Measurements from ENCODE around the gene PTPRF.
"Not testable (repeated sequence)": the region's sequence is repeated elsewhere in the genome, so short reads cannot be mapped to it uniquely, and the experiment has no call there.

PTPRF gene

DNA sequence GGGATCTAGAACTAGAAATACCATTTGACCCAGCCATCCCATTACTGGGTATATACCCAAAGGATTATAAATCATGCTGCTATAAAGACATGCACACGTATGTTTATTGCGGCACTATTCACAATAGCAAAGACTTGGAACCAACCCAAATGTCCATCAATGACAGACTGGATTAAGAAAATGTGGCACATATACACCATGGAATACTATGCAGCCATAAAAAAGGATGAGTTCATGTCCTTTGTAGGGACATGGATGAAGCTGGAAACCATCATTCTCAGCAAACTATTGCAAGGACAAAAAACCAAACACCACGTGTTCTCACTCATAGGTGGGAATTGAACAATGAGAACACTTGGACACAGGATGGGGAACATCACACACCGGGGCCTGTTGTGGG, 107.7 kb downstream of the PTPRF start:
- not testable (repeated sequence) for DNase-seq

DNA sequence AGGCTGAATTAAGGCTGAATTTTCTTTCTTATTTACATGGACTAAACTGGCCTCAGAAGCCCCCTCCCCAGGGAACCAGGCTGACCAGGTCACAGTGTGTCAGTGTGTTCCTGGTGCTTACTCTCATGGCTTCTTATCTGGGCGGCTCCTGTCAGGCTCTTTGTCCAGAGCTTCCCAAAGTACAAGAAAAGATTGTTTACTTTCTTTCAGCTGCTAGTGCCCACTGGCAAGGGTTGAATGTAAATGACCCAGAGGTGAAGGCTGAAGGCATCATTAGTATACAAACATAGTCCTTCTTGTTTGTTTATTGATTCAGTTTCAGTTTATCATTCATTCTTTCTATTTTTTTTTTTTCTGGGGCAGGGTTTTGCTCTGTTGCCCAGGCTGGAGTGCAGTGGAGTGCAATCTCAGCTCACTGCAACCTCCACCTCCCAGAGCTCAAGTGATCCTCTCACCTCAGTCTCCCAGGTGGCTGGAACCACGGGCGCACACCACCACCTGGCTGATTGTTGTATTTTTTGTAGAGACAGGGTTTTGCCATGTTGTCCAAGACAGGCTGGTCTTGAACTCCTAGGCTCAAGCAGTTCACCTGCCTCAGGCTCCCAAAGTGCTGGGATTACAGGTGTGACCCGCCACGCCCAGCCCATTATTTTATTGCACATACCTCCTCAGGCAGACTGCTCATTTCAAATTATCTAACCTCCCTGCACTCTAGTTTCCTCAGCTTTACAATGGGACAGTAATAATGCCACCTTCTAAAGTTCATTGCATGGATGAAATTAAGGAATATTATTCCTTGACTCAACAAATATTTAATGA, 109.5 kb downstream of the PTPRF start:
- no peak for DNase-seq

DNA sequence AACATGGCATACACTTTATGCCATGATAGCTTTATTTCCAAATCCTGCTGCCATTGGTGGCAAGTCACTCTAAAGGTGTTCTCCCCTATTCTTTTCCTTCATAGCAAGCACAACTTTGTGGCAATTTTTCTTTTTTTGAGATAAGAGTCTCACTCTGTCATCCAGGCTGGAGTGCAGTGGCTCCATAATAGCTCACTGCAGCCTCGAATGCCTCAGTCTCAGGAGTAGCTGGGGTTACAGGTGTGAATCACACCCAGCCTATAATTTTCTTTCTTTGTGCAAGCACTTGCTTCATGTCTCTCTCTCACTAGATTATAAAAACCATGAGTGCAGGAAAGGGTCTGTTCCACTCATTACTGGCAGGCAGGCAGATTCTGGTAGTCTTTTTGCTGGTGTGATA, 113.9 kb downstream of the PTPRF start:
- no peak for DNase-seq

DNA sequence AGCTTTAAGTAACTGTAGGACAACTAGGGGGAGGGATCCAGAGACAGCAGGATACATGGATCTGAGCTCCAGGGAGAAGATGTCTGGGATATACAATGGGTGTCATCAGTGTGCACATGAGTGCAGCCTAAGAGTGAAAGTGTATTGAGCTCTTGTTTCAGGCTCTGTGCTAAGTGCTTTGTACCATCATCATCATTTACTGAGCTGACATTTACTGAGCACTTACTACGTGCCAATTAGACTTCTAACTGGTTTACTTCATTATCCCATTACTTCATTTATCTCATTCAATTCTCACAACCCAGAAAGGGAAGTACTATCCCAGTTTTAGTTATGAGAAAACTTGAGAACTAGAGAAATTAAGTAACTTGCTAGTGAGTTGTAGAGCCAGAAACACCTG, 114.8 kb downstream of the PTPRF start:
- no peak for DNase-seq

DNA sequence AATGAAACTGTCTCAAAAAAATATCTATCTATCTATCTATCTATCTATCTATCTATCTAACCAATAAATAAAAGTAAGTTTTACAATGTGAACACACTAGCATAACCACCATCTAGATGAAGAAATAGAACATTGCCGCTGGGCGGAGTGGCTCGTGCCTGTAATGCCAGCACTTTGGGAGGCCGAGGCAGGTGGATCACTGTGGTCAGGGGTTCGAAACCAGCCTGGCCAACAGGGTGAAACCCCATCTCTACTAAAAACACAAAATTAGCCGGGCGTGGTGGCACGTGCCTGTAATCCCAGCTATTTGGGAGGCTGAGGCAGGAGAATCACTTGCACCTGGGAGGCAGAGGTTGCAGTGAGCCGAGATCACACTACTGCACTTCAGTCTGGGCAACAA, 116.6 kb downstream of the PTPRF start:
- DNase-seq, result not testable (repeated sequence)

DNA sequence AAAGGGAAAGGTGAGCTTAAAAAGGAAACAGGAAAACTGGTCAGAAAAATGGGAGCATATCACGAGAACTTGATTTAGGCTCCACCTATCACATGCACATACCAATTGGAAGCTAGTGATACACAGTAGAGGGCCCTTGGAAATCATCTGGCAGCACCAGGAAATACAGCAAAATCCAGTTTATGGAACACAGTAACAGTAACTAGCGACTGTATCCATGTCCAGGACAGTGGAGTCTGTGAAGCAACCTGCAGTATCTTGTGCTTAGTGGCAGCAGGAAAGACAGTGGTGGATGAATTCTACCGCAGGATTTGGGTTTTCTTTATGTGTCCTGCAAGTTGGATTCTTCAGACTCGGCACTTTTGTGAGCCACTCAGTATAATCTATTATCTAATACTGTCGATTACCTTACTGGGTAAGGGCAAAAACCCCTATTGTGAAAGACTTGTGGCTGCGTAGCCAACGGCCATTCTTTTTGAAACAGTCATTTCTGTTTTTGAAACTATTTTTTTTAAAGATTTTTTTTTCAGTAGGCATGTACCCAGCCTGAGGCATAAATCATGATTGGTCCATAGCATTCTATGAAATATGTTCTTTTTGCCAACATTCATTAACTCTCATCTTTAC, 117.7 kb downstream of the PTPRF start:
- DNase-seq, result no peak

DNA sequence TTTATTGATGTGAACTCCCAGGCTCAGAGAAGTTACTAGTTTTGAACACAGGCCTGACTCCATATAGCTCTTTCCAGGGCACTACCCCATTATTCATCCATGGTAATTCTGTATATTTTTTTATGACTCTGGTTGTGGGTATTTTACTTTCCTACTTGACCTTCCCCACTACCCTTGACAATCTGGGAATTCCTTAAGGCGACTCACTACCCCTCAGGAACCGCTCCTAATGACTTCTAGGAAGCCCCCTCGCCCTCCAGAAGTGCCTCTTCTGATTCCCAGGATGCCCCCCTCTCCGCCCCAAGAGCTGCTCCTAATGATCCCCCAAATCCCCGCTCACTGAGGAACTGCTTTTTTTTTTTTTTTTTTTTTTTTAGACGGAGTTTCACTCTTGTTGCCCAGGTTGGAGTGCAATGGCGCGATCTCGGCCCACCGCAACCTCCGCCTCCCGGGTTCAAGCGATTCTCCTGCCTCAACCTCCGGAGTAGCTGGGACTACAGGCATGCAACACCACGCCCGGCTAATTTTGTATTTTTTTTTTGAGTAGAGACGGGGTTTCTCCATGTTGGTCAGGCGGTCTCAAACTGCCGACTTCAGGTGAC, 118.3 kb downstream of the PTPRF start:
- no peak for DNase-seq

DNA sequence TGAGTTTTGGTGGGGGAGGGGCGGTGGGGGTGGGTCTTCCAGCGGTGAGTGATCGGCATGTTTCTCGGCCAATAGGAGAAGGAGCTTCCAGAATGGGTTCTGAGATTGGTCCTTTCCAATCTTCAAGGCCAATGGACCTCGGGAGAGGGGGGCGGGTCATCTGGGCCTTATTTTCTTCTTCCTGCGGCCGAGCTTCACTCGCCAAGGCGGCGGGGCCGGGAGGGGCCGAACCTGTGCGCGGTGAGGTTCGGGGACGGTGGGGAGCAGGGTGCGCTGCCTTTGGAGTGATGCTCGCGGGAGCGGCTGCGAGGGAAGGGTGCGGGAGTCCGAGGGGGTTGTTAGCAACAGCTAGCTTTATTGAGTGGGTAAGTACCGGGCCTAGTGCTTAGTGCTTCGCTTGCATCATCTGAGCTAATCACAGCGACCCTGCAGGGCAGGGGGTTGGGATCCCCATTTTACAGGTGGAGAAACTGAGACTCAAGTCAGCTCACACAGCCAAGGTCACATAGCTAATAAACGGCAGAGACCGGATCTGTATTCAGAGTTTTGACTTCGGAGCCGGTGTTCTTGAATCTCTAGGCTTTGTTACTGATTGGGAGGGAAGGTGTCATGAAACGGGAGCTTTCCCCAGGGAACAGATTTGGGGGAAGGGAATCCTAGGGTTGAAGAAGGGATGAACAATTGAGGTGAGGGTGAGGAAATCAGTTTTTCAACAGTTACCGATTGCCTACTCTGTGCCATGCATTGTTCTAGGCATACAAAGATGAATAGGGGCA, 119.8 kb downstream of the PTPRF start:
- peak; percentile 99 for DNase-seq

DNA sequence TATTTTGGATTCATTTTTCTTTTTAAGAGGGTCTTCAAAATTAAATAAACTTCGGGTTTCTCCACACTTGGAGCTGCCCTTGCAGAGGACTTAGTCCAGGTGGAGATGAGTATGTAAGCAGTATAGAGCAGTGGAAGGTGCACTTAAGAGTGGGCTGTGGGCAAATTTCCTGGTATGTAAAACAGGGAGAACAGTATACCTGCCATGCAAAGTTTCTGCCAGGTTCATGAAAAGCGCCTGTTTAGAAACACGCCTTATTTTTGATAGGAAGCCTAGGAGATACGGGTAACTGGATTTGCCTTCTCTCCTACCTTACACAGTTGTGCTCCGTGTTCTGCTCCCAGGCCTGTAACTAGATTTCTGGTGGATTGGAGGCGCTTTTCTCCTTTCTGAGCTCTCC, 120.5 kb downstream of the PTPRF start:
- DNase-seq, result no peak

DNA sequence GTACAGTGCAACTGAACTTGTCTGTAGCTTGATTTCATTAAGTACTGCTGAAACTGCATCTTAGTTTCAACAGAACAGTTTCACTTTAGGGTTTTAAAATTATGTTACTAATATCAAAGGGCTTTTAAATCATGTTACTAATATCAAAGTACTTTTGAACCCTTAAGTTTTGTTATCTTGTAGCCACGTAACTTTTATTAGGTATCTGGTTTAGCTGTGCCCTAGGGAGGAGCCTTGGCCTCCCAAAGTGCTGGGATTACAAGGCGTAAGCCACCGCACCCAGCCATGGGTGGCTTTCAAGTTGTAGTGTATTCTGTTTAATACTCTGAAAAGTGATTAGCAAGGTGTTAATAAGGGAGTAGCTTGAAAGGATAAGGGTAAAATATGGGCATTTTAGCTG, 121.2 kb downstream of the PTPRF start:
- DNase-seq, result no peak

DNA sequence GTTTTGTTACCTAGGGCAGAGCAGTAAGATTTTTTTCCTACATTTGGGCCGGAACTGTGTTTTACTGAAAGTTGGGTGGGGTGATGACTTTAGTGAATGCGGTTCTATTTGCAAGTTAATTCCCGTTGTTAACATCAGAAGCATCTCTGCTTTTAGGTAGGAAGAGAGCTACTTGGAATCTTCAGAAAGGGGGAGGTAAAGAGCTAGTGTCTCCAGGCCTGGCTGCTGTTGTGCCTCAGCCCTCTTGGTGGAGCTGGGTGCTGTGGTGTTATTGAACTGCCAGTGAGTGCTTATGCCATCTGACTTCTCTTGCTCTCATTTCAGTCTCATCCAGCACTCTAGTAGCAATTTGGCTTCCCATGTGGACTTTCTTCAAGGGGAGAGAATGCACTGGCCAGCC, 122.7 kb downstream of the PTPRF start:
- peak; percentile 31 for DNase-seq

DNA sequence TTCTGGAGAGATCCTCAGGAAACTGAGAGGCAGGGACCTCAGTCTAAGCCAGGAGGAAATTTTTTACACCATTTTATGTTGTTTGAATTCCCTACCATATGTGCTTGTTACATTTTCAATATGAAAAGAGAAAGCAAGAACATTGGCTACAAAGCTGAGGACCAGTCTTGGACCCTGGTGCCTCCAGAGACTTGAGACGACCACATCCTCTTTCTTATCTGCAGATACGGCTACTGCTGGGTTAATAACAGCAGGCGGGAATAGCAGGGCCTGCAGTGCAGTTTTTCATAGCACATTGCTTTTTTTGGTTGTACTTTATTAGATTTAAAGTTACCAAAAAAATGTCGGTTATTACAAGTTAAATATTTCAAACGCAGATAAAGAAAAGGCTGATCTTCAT, 123.2 kb downstream of the PTPRF start:
- no peak for DNase-seq

DNA sequence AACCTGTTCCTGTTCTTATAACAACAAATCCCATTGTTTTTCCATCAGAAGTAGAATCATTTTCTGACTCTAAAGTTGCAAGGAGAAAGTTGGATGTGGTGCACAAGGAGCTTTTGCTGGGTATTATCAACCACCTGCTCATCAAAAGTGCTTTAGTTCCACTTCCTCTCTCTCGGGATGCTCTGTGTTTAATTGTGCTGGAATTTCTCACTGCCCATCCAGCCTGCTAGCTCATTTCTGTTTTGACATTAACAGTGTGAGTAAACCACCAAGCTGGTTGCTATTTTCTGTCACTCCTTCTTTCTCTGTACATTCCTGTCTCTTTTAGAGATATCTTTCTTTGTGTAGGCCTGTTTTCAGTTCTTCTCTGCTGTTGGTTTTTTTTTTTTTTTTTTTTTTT, 125.3 kb downstream of the PTPRF start:
- no peak for DNase-seq

DNA sequence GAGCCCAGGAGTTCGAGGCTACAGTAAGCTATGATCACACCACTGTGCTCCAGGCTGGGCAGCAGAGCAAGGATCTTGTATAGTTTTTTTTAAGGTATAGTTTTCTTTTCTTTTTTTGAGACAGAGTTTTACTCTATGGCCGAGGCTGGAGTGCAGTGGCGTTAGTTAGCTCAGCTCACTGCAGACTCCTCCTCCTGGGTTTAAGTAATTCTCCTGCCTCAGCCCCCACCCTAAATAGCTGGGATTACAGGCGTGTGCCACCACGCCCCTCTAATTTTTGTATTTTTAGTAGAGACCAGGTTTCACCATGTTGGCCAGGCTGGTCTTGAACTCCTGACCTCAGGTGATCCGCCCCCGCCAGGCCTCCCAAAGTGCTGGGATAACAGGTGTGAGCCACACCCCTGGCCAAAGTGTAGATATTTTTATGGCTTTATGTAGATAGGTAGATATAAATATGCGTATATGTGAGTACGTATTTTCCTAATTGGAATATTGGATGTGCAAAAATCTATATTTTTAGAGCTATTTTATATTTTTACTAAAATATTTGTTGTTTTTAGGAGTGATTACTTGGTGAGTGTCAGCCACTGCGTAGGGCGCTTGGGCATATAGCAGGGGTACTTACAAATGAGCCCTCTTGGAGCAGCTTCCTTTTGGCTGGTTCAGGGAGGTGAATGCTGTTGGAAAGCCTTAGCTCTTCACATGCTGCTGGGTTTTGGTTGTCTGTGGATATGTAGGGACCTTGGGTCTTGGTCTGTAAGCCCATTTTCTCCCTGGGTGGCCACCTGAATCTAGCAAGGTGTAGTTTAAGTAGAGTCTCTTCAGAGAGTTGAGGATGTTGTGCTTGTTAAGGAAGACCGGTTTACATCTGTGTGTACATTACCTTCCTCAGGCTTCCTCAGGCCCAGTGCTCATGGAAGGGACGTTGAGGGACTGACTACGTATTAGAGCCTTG, 128.8 kb downstream of the PTPRF start:
- DNase-seq, result no peak

DNA sequence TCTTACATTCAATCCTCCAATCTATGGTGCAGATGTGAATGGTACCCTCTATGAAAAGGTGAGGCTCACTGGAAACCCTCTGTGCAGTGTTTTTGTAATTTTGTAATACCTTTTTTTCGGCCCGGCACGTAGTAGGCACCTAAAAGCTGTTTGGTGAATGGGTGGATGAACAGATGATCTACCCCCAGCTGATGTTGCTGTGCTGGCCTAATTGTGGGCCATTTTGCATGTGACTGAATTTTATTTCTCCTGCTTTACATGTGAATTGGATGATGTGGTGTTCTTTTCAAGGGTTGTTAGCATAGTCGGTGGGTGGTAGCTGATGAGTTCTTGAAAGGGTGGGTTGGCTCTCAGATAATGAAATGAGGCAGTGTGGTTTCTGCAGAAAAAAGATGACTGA, 129.7 kb downstream of the PTPRF start:
- DNase-seq, result no peak

DNA sequence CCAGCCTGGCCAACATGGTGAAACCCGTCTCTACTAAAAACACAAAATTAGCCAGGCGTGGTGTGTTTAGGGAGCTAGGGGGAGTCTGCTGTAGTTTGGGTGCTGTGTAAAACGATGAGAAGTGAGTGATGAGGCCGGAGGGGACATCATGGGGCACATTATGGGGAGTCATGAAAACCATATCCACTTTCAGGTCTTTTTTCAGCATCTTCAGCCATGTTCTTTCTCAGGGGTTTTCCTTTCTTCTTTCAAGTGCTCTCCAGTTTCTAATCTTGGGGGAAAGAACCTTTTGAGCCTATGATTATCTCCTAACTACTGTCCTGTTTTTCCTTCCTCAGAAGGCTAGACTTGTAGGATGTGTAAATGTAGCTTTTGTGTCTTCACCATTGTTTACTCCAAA, 133.7 kb downstream of the PTPRF start:
- DNase-seq, result no peak

DNA sequence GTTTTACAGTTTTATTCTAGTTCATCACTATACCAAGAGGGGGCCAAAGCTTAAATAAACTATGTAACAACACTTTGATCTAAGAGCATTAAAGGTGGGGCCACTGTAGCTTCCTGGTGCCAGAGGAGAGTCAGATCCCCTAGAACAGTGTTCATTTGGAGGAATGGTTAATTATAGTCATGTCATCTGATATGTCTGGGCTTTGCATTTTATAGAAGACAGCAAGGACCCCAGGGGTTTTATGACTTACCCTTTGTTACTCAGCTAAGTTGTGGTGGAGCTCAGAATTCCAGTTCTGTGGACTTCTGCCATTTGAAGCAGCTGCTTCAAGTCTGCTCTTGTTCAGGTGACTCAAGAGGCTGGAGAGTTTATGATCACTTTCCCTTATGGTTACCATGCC, 135.9 kb downstream of the PTPRF start:
- DNase-seq, result no peak

DNA sequence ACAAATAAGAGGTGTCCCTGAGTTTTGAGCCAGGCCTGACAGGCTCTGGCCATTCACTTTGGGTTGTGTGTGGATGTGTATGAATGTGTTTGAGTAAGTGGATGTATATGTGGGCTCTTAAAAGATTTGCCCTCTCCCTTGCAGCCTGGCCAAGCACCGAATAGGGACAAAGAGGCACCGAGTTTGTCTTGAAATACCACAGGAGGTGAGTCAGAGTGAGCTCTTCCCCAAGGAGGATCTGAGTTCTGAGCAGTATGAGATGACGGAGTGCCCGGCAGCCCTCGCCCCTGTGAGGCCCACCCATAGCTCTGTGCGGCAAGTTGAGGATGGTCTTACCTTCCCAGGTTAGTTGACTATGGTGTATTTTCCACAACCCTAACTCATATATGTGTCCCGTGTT, 138.3 kb downstream of the PTPRF start:
- peak; percentile 21 for DNase-seq

DNA sequence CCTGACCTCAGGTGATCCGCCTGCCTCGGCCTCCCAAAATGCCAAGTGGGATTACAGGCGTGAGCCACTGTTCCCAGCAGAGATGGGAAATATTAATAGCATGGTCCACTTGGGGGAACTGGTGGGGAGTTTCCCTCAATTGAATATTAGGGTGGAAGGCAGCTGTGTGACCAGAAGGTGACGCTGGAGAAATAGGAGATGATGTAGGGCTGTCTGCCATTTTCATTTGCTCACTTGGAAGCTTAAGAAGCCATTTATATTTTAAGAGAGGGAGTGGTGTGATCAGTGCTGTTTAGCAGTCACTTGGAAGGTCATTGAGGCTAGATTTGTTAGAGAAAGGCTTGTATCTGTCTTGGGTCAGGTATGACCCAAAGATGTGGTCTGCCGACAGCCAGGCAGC, 139.2 kb downstream of the PTPRF start:
- no peak for DNase-seq

DNA sequence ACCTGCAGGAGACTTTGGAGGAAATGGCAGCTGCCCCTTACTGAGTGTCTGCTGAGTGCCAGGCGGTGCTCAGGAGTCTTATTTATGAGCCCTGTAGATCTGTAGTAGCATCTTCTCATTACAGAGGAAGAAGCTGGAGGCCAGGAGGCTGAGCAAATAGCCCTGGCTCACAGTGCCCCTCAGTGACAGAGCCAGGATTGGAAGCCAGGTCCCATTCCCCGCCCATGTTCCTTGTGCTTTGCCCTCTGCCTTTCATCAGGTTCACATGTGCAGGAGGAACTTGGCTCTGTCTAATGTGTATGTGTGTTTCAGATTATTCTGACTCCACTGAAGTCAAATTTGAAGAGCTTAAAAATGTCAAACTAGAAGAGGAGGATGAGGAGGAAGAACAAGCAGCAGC, 140.5 kb downstream of the PTPRF start:
- no peak for DNase-seq

DNA sequence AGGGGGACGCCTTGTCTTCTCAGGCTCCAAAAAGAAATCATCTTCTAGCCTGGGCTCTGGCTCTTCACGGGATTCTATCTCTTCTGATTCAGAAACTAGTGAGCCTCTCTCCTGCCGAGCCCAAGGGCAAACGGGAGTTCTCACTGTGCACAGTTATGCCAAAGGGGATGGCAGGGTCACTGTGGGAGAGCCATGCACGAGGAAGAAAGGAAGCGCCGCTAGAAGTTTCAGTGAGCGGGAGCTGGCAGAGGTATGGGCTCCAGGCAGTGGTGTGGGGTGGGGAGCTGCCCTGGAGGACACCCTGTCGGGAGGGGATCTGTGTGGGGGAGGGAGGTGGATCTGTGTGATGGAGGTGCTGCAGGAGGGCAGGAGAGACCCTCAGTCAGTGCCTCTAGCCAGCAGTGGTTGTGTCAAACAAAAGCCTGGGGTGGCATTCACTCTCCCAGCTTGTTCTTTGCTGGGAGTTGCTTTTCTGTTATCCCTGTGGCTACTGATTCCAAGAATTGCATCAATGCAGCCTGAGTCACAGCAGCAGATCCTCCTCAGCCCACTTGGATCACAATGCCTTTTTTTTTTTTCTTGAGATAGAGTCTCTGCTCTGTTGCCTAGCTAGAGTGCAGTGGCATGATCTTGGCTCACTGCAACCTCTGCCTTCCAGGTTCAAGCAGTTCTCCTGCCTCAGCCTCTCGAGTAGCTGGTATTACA, 141.1 kb downstream of the PTPRF start:
- DNase-seq, result peak; percentile 53

Data from fibroblast of skin of scalp (primary cell).